ENCODE data around the gene ADAMTS19.

Gene ADAMTS19

DNA sequence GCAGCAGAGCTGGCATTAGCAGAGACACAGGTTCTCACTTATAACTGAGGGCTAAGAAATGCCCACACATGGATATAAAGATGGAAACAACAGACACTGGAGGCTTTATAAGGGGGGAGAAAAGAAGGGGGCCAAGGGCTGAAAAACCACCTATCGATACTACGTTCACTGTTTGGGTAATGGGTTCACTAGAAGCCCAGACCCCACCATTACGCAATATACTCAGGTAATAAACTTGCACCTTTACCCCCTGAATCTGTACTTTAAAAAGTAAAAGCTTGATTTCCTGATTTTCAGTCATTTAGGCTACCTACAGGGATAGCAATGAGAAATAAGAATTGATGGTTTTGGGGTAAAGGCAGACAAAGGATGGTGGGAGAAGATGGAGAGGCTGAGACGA, 285.9 kb downstream of the ADAMTS19 start:
- Histone ChIP-seq H3K4me1 (no peaks in the 10 kb centered on the region; the same call in 1 of the 2 replicates), H3K27me3 (no peaks in the 10 kb centered on the region), H3K4me3 (ENCODE audit: low read depth, low read length) (no peak overlapping the region), H3K9me3 (no peaks in the 10 kb centered on the region), H3K36me3 (peaks cover 7% of the 10 kb centered on the region)
- DNase-seq = no peak
- TF ChIP-seq, protein P1, sequence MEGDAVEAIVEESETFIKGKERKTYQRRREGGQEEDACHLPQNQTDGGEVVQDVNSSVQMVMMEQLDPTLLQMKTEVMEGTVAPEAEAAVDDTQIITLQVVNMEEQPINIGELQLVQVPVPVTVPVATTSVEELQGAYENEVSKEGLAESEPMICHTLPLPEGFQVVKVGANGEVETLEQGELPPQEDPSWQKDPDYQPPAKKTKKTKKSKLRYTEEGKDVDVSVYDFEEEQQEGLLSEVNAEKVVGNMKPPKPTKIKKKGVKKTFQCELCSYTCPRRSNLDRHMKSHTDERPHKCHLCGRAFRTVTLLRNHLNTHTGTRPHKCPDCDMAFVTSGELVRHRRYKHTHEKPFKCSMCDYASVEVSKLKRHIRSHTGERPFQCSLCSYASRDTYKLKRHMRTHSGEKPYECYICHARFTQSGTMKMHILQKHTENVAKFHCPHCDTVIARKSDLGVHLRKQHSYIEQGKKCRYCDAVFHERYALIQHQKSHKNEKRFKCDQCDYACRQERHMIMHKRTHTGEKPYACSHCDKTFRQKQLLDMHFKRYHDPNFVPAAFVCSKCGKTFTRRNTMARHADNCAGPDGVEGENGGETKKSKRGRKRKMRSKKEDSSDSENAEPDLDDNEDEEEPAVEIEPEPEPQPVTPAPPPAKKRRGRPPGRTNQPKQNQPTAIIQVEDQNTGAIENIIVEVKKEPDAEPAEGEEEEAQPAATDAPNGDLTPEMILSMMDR (IDR thresholded peaks at IDR 0.05; ENCODE audit: low read depth, low read length) = no peak

DNA sequence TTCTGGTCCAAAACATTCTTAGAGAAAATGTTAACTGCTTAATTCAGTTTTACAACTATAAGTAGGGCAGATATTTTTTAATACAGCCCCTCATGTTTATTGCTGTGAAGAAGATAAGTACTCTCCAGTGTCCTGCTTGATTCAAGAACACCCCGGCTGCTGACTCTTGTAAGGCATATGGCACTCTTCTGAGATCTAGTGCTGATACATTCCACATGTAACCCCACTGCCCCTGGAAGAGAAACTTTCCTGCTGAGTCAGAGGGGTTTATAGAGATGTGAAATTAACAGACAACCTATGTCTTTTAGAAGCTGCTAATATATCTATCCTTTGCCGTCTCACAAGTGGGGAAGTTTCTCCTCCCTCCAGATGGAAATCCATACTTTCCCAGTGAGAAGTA, 286.8 kb downstream of the ADAMTS19 start:
- H3K4me1 ChIP-seq = no peaks in the 10 kb centered on the region
- TF ChIP-seq, protein P1 (IDR thresholded peaks at IDR 0.05; ENCODE audit: low read depth, low read length) = no peak
- no peaks in the 10 kb centered on the region for H3K27me3 ChIP-seq
- no peak for DNase-seq
- no peak overlapping the region for H3K4me3 ChIP-seq (ENCODE audit: low read depth, low read length)
- peaks cover 3% of the 10 kb centered on the region; the same call in 1 of the 2 replicates for H3K36me3 ChIP-seq
- H3K9me3 ChIP-seq = no peaks in the 10 kb centered on the region

DNA sequence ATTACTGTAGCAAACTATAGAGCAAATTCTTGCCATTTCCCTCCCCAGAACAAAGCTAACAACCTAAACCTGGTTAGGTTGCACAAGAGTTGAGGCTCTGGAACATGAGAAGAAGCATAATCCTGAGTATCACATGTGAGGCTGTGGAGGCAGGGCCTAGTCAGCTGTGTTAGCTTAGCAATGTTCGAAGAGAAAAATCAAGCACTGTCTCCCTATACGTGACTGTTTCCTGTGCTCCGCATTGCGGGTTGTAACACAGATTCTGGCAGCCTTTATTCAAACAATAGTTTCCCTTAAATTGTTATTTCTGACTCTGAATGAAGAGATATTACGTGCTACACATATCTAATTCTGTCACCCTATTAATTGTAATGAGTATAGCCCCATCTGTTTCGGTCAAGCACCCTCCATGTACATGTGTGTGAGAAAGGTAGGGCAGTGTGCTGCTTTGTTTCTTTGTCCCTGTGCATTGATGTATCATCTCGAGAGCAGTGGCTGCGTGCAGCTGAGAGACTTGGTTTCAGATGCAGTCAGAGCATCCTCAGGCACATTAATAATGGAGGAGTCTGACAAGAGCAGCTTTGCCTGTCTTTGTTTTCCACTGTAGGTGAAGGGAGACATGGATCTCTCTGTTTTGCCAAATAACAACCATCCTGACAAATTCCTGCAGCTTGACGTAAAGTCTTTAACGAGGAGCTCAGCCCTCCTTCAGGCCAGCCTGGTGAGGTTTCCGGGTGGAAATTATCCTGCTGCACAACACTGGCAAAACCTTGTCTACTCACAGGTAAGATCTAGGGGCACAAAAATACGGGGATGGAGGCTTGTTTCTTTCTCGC, 287.7 kb downstream of the ADAMTS19 start, which contains the start of gene MINAR2:
Gene MINAR2 (plus strand): TSS at position 523 of the 836 bp plus-strand sequence. CDS start 97 bp downstream, at position 620.
- Histone ChIP-seq H3K9me3 (no peaks in the 10 kb centered on the region), H3K4me1 (no peaks in the 10 kb centered on the region), H3K36me3 (peaks cover 3% of the 10 kb centered on the region; the same call in 1 of the 2 replicates), H3K27me3 (no peaks in the 10 kb centered on the region), H3K4me3 (ENCODE audit: low read depth, low read length) (no peak within 1 kb of the TSS)
- TF ChIP-seq, protein P1 (IDR thresholded peaks at IDR 0.05; ENCODE audit: low read depth, low read length) = no peak
- DNase-seq = no peak

DNA sequence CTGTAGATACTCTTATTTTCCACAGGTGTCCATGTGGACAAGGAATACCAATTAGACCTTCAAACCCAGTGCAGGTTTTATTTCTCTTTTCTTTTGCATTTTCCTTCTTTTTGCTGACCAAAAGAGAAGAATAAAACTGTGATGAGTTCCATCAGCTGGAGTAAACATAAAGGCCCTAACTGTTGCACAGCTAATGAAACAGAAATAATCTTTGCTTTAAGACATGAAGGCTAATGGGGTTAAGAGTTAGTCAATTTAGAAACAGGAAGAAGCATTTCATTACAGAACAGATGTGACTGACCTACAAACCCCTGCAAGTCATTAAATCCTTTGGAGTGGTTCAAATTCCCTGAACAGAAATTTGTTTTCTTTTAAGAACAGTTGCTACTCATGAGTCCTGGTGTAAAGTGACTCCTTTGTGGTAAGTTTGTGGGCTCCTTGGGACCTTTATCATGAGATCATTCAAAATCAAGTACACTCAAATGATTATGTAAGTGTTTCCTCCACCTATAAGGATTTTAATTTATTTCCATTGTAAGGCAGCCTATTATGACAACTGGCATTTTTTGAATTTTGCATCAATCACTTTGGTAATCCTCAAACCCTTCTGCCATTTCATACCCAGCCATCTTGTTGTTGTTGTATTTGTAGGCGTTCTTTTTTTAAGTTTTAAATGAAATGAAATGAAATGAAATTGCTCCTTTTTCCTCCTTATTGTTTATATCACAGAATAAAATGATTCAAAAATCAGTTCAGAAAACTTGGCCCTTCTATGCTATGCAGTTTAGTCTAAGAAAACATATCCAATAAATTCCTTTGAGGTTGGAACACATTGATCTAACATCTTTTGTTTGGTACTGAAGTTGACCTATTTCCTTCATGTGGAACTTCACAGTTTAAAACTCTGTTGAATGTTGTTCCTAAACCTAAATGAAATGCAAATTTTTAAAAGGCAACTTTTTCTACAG, 289.1 kb downstream of the ADAMTS19 start:
- Histone ChIP-seq H3K27me3 (no peaks in the 10 kb centered on the region), H3K4me1 (no peaks in the 10 kb centered on the region), H3K4me3 (ENCODE audit: low read depth, low read length) (no peak overlapping the region), H3K36me3 (peaks cover 3% of the 10 kb centered on the region; the same call in 1 of the 2 replicates), H3K9me3 (no peaks in the 10 kb centered on the region)
- DNase-seq = no peak
- TF ChIP-seq, protein P1 (IDR thresholded peaks at IDR 0.05; ENCODE audit: low read depth, low read length) = no peak

DNA sequence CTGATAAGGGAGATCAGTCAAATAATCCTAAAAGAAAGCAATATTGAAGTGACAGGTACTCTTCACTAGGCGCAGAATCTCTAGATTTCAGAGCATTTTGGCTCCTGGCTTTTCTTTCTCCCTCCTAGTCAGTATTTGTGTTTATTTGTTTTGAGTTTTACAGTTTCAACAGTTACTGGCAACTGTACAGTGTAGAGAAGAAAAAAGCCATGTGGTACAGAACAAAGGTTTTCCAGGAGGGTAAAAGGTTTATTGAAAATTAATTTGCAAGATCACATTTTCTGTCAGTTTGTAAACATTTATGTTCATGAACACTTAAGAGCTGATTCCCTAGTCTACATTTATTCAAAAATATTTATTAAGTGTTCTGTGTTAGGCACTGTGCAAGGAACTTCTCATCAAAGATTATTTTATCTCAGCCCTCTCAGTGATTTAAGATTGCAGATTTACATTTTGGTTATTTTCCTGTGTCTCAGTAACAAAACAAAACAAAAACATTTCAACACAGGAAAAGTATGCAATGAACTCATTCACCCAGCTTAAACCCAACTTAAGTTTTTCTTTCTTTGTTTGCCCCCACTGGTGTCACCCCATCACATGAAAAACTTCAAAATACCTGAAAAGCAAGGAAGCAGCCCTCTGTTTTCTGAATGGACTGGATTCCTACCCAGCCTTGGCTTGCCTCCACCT, 300.7 kb downstream of the ADAMTS19 start:
- no peaks in the 10 kb centered on the region for H3K27me3 ChIP-seq
- no peaks in the 10 kb centered on the region for H3K36me3 ChIP-seq
- TF ChIP-seq, protein P1 (IDR thresholded peaks at IDR 0.05; ENCODE audit: low read depth, low read length) = no peak
- H3K9me3 ChIP-seq = no peaks in the 10 kb centered on the region
- H3K4me3 ChIP-seq (ENCODE audit: low read depth, low read length) = no peak overlapping the region
- DNase-seq = no peak
- H3K4me1 ChIP-seq = peaks cover 4% of the 10 kb centered on the region; the same call in 1 of the 2 replicates

All from BE2C (cell line).